GM20000 (cell line): ENCODE data around the gene GTPBP6.
"Not testable (repeated sequence)": the region's sequence is repeated elsewhere in the genome, so short reads cannot be mapped to it uniquely, and the experiment has no call there.

Experiments
- DNase-seq: peaks from one replicate; pipeline ENCODE4 v3.0.0; 2012; ENCODE audit warnings: low spot score
- CTCF ChIP-seq: IDR thresholded peaks from 2 replicates; pipeline ENCODE4 v1.5.1; 2012; ENCODE audit warnings: mild to moderate bottlenecking, control low read depth; ENCODE audit errors: extremely low read depth, missing control alignments

The GTPBP6 gene

GRCh38 chrX:287670-288069 is 30.9 kb downstream of the GTPBP6 start:
- DNase-seq, result no peak
- TF ChIP-seq CTCF, result no peak

- no peak for DNase-seq
- no peak for TF ChIP-seq CTCF
These were observed 33.4 kb downstream of the GTPBP6 start for GRCh38 chrX:285076-285677.

GRCh38 chrX:283115-283845 is 35.3 kb downstream of the GTPBP6 start:
- no peak for TF ChIP-seq CTCF
- DNase-seq, result peak; percentile 97

- not testable (repeated sequence) for DNase-seq
These were observed 36.5 kb downstream of the GTPBP6 start for GRCh38 chrX:282000-282681.

GRCh38 chrX:281166-281999 is 37.2 kb downstream of the GTPBP6 start, which contains the start of gene PLCXD1:
TSS of gene PLCXD1 (plus strand) at chrX:281381. CDS start at chrX:284188, 2,807 bp downstream.
- peak; percentile 76 for DNase-seq
- TF ChIP-seq CTCF, result no peak

- not testable (repeated sequence) for DNase-seq
These were observed 37.9 kb downstream of the GTPBP6 start for GRCh38 chrX:280722-281121.

GRCh38 chrX:279757-280604 is 38.6 kb downstream of the GTPBP6 start:
- DNase-seq, result not testable (repeated sequence)

GRCh38 chrX:276581-277201 is 41.9 kb downstream of the GTPBP6 start:
- DNase-seq, result peak; percentile 56
- no peak for TF ChIP-seq CTCF
